K562 (cell line): ENCODE data around the gene PELI3. TPM values are rescaled to one million over a fixed set of nuclear protein-coding genes. Genes with fewer than 3 reads are reported as not detected.

ENCODE experiments used
- CREB1 ChIP-seq, 2 experiments: sonication (generic) in 1 of 2; formaldehyde crosslinking in 1 of 2; IDR thresholded peaks; 2 replicates each; pipeline versions ENCODE4 v1.6.1 to v1.8.0; 2012 to 2022; ENCODE audit warnings: inconsistent platforms in 1 of 2, mild to moderate bottlenecking in 1 of 2, missing genetic modification reagents in 1 of 2, moderate library complexity in 1 of 2
- GABPB1 ChIP-seq: sonication (generic); formaldehyde crosslinking; IDR thresholded peaks from 2 replicates; pipeline ENCODE4 v1.8.0; 2022; ENCODE audit warnings: mild to moderate bottlenecking, missing genetic modification reagents
- KAT7 ChIP-seq: sonication (generic); formaldehyde crosslinking; IDR thresholded peaks from 2 replicates; pipeline ENCODE4 v1.8.0; 2022; ENCODE audit warnings: missing genetic modification reagents, mild to moderate bottlenecking, borderline replicate concordance
- MYBL2 ChIP-seq, 2 experiments: fragments of 450-650 bp in 1 of 2; sonication (generic) in 1 of 2; formaldehyde crosslinking in 1 of 2; IDR thresholded peaks; 2 replicates each; pipeline versions ENCODE4 v1.6.1 to v1.8.1; 2017 to 2022; ENCODE audit warnings: borderline replicate concordance in 1 of 2, inconsistent platforms in 1 of 2, low read depth in 1 of 2, mild to moderate bottlenecking in 1 of 2, missing genetic modification reagents in 1 of 2, moderate library complexity in 1 of 2
- SIX5 ChIP-seq, 2 experiments: IDR thresholded peaks; 2 replicates each; pipeline ENCODE4 v1.6.1; 2011; ENCODE audit warnings: low read length in 2 of 2, borderline replicate concordance in 1 of 2, low read depth in 1 of 2, mild to moderate bottlenecking in 1 of 2, moderate library complexity in 1 of 2; ENCODE audit not compliant: insufficient read depth in 1 of 2
- SREBF2 ChIP-seq: sonication (generic); formaldehyde crosslinking; IDR thresholded peaks from 2 replicates; pipeline ENCODE4 v1.4.0; 2020; ENCODE audit warnings: mild to moderate bottlenecking, missing genetic modification reagents
- SRF ChIP-seq, 2 experiments: fragments of 250-450, 450-650 bp in 1 of 2; sonication (Bioruptor Pico) in 1 of 2; sonication (generic) in 1 of 2; formaldehyde crosslinking; IDR thresholded peaks; 2 replicates each; pipeline versions ENCODE4 v1.5.0 to v1.5.1; 2020 to 2022; ENCODE audit warnings: mild to moderate bottlenecking in 1 of 2, missing genetic modification reagents in 1 of 2
- TAL1 ChIP-seq: fragments of 450-650 bp; IDR thresholded peaks from 2 replicates; pipeline ENCODE4 v1.6.1; 2016; ENCODE audit warnings: mild to moderate bottlenecking
- TEAD2 ChIP-seq: fragments of 450-650 bp; IDR thresholded peaks from 2 replicates; pipeline ENCODE4 v1.6.1; 2016; ENCODE audit warnings: missing genetic modification characterization, control low read depth, missing compliant biosample characterization
- TRIM28 ChIP-seq: fragments of 450-650 bp; IDR thresholded peaks from 2 replicates; pipeline ENCODE4 v1.6.1; 2017
- ZNF695 ChIP-seq: fragments of 450-650 bp; formaldehyde crosslinking; IDR thresholded peaks from 2 replicates; pipeline ENCODE4 v1.4.0; 2020; ENCODE audit warnings: mild to moderate bottlenecking, moderate library complexity
- ZNF780A ChIP-seq: fragments of 250-450 bp; sonication (Bioruptor Pico); IDR thresholded peaks from 2 replicates; pipeline ENCODE4 v1.5.0; 2021; ENCODE audit warnings: mild to moderate bottlenecking
- polyA plus RNA-seq, 8 experiments: library from polyadenylated mRNA; depleted of rRNA in 4 of 8; stranded (reverse) in 5 of 8; unstranded in 3 of 8; fragments of >200 nt; fragmentation: Nextera tagmentation in 2 of 8; fragmentation: Illumina TruSeq in 1 of 8; extraction: Ambion mirVana in 2 of 8; extraction: Trizol in 1 of 8; gene quantifications; 2 replicates each; pipeline versions ENCODE4 v1.2.1 to v1.2.3, GENCODE V29; 2011 to 2014; ENCODE audit warnings: inconsistent platforms in 1 of 8, missing spikeins in 1 of 8
- total RNA-seq, 7 experiments: library from RNA; depleted of rRNA in 6 of 7; stranded (reverse); fragments of >200 nt in 6 of 7; fragmentation: Illumina TruSeq in 2 of 7; extraction: Trizol in 2 of 7; gene quantifications; 2 replicates each; pipeline versions ENCODE4 v1.2.1 to v1.2.3, GENCODE V29; 2011 to 2021; ENCODE audit warnings: low replicate concordance in 1 of 7
- TF ChIP-seq, protein P1 (sequence below): sonication (generic); formaldehyde crosslinking; IDR thresholded peaks from 2 replicates; pipeline ENCODE4 v1.8.1; 2023; ENCODE audit warnings: missing genetic modification reagents, mild to moderate bottlenecking, borderline replicate concordance
- TF ChIP-seq, protein P2 (sequence below): sonication (generic); formaldehyde crosslinking; IDR thresholded peaks from 2 replicates; pipeline ENCODE4 v1.8.0; 2022; ENCODE audit warnings: mild to moderate bottlenecking, missing genetic modification reagents
- TF ChIP-seq, protein P3 (sequence below): IDR thresholded peaks from 2 replicates; pipeline ENCODE4 v1.6.1; 2016; ENCODE audit warnings: missing genetic modification characterization, missing compliant biosample characterization

PELI3 gene
- total and polyA plus RNA-seq, 9 of the 15 experiments (the other 6 are each of a cell fraction or from before 2014, with no cell fraction given), result 0.17 to 4.2 (median 1.9) TPM

DNA sequence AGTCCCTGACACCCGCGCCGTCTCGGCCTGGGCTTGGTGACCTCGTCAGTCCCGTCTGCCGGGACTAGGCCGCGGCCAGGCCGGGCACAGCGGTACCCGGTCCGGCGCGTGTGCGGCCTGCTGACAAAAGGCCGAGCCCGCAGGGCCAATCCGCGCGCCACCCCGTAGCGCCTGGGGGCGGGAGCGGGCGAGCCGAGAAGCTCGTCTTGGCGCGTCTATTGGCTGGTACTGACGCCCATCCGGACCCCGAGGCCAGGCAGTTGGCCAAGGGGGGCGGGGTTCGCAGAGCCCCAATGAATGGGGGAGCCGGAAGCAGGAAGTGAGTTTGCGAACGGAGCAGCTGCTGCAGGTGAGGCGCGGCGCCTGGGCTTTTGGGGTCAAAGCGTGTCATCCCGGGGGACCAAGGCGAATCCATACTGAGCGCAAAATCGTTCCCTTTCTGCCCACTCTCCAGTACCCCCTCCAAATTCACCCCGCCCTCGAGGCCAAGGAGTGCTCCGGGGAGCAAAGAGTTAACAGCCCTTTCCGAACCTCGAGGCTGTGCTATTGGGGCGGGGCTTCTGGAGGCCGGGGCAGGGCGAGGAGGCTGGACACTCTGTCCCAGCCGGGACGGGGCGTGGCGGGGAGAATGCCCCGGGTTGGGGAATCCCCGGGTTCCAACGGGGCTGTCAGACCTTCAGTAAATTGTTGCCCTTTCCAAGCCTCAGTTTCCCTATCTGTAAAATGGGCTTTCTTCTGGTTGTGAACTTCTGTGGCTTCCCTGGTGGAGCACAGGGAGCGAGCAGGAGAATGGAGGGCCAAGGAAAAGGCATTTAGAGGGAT is 13.6 kb downstream of the PELI3 start, which contains the start of gene DPP3 (continued):
- TF ChIP-seq, protein P1, sequence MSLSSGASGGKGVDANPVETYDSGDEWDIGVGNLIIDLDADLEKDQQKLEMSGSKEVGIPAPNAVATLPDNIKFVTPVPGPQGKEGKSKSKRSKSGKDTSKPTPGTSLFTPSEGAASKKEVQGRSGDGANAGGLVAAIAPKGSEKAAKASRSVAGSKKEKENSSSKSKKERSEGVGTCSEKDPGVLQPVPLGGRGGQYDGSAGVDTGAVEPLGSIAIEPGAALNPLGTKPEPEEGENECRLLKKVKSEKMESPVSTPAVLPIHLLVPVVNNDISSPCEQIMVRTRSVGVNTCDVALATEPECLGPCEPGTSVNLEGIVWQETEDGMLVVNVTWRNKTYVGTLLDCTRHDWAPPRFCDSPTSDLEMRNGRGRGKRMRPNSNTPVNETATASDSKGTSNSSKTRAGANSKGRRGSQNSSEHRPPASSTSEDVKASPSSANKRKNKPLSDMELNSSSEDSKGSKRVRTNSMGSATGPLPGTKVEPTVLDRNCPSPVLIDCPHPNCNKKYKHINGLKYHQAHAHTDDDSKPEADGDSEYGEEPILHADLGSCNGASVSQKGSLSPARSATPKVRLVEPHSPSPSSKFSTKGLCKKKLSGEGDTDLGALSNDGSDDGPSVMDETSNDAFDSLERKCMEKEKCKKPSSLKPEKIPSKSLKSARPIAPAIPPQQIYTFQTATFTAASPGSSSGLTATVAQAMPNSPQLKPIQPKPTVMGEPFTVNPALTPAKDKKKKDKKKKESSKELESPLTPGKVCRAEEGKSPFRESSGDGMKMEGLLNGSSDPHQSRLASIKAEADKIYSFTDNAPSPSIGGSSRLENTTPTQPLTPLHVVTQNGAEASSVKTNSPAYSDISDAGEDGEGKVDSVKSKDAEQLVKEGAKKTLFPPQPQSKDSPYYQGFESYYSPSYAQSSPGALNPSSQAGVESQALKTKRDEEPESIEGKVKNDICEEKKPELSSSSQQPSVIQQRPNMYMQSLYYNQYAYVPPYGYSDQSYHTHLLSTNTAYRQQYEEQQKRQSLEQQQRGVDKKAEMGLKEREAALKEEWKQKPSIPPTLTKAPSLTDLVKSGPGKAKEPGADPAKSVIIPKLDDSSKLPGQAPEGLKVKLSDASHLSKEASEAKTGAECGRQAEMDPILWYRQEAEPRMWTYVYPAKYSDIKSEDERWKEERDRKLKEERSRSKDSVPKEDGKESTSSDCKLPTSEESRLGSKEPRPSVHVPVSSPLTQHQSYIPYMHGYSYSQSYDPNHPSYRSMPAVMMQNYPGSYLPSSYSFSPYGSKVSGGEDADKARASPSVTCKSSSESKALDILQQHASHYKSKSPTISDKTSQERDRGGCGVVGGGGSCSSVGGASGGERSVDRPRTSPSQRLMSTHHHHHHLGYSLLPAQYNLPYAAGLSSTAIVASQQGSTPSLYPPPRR, result peak; percentile 40; the same call in 1 of the 2 replicates
- TF ChIP-seq TAL1 (no peak), SRF (CRISPR knock-in tag; IDR thresholded peaks at IDR 0.05) (peak in 1 of 2 experiments; percentile 60; a peak in 2 of 4 replicates), MYBL2 (IDR thresholded peaks at IDR 0.05; ENCODE audit: low read depth) (no peak), MYBL2 (CRISPR knock-in tag; IDR thresholded peaks at IDR 0.05; ENCODE audit: borderline replicate concordance) (no peak), TEAD2 (tag) (no peak), SREBF2 (CRISPR knock-in tag) (no peak), KAT7 (CRISPR knock-in tag) (no peak; the same call in 1 of the 2 replicates), ZNF695 (CRISPR knock-in tag) (no peak), TRIM28 (no peak), CREB1 (IDR thresholded peaks at IDR 0.05) (peak; percentile 69), CREB1 (CRISPR knock-in tag; IDR thresholded peaks at IDR 0.05) (peak; percentile 74), SIX5 (IDR thresholded peaks at IDR 0.05; ENCODE audit: borderline replicate concordance in 1 of 2, insufficient read depth in 1 of 2, low read depth in 1 of 2, low read length in 2 of 2) (no peak), ZNF780A (CRISPR knock-in tag) (no peak), GABPB1 (peak; percentile 92)
- TF ChIP-seq, protein P2, sequence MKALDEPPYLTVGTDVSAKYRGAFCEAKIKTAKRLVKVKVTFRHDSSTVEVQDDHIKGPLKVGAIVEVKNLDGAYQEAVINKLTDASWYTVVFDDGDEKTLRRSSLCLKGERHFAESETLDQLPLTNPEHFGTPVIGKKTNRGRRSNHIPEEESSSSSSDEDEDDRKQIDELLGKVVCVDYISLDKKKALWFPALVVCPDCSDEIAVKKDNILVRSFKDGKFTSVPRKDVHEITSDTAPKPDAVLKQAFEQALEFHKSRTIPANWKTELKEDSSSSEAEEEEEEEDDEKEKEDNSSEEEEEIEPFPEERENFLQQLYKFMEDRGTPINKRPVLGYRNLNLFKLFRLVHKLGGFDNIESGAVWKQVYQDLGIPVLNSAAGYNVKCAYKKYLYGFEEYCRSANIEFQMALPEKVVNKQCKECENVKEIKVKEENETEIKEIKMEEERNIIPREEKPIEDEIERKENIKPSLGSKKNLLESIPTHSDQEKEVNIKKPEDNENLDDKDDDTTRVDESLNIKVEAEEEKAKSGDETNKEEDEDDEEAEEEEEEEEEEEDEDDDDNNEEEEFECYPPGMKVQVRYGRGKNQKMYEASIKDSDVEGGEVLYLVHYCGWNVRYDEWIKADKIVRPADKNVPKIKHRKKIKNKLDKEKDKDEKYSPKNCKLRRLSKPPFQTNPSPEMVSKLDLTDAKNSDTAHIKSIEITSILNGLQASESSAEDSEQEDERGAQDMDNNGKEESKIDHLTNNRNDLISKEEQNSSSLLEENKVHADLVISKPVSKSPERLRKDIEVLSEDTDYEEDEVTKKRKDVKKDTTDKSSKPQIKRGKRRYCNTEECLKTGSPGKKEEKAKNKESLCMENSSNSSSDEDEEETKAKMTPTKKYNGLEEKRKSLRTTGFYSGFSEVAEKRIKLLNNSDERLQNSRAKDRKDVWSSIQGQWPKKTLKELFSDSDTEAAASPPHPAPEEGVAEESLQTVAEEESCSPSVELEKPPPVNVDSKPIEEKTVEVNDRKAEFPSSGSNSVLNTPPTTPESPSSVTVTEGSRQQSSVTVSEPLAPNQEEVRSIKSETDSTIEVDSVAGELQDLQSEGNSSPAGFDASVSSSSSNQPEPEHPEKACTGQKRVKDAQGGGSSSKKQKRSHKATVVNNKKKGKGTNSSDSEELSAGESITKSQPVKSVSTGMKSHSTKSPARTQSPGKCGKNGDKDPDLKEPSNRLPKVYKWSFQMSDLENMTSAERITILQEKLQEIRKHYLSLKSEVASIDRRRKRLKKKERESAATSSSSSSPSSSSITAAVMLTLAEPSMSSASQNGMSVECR, result peak; percentile 82
- TF ChIP-seq, protein P3, sequence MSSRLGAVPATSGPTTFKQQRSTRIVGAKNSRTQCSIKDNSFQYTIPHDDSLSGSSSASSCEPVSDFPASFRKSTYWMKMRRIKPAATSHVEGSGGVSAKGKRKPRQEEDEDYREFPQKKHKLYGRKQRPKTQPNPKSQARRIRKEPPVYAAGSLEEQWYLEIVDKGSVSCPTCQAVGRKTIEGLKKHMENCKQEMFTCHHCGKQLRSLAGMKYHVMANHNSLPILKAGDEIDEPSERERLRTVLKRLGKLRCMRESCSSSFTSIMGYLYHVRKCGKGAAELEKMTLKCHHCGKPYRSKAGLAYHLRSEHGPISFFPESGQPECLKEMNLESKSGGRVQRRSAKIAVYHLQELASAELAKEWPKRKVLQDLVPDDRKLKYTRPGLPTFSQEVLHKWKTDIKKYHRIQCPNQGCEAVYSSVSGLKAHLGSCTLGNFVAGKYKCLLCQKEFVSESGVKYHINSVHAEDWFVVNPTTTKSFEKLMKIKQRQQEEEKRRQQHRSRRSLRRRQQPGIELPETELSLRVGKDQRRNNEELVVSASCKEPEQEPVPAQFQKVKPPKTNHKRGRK (tag), result no peak
